ENCODE measurements around the gene CFDP1.

GRCh38 chr16:75262104-75262799, 171.1 kb downstream of the CFDP1 start:
- no peak for TF ChIP-seq CTCF (conservative IDR thresholded peaks at IDR 0.05; ENCODE audit: low read depth, low read length)
- TF ChIP-seq EZH2 (IDR thresholded peaks at IDR 0.05; ENCODE audit: borderline replicate concordance, low read depth, low read length, poor library complexity, severe bottlenecking): no peak
